ES-I3 (cell line): ENCODE results near the gene RAI1.
A peak's percentile ranks its signal among the peaks of the same experiment; 100 is the strongest.
"Not testable (repeated sequence)": the region's sequence is repeated elsewhere in the genome, so short reads cannot be mapped to it uniquely, and the experiment has no call there.

Experiments
- H3K36me3 ChIP-seq: 2 replicates; pipeline ENCODE4 v1.6.1; 2013; ENCODE audit warnings: mild to moderate bottlenecking, low read length, control low read depth, moderate library complexity; ENCODE audit not compliant: insufficient read depth
- H3K4me1 ChIP-seq: 2 replicates; pipeline ENCODE4 v1.6.1; 2013; ENCODE audit warnings: mild to moderate bottlenecking, control low read depth, low read length; ENCODE audit not compliant: insufficient read depth
- H3K9ac ChIP-seq: 2 replicates; pipeline ENCODE4 v1.6.1; 2013; ENCODE audit warnings: low read depth, mild to moderate bottlenecking, low read length, moderate library complexity
- H3K9me3 ChIP-seq: 2 replicates; pipeline ENCODE4 v1.6.1; 2013; ENCODE audit warnings: mild to moderate bottlenecking, low read length, moderate library complexity; ENCODE audit not compliant: control insufficient read depth, insufficient read depth

The RAI1 gene

DNA sequence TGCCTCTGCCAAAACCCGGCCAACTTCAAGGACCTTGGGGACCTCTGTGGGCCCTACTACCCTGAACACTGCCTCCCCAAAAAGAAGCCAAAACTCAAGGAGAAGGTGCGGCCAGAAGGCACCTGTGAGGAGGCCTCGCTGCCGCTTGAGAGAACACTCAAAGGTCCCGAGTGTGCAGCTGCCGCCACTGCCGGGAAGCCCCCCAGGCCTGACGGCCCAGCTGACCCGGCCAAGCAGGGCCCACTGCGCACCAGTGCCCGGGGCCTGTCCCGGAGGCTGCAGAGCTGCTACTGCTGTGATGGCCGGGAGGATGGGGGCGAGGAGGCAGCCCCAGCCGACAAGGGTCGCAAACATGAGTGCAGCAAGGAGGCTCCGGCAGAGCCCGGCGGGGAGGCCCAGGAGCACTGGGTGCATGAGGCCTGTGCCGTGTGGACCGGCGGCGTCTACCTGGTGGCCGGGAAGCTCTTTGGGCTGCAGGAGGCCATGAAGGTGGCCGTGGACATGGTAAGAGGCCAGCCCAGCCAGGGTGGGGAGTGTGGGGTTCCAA lies 116.8 kb downstream of the RAI1 start:
- H3K4me1 ChIP-seq, result peaks cover 6% of the 10 kb centered on the region; the same call in 1 of the 2 replicates
- no peak overlapping the region for H3K9ac ChIP-seq
- no peaks in the 10 kb centered on the region for H3K9me3 ChIP-seq
- no peaks in the 10 kb centered on the region for H3K36me3 ChIP-seq

DNA sequence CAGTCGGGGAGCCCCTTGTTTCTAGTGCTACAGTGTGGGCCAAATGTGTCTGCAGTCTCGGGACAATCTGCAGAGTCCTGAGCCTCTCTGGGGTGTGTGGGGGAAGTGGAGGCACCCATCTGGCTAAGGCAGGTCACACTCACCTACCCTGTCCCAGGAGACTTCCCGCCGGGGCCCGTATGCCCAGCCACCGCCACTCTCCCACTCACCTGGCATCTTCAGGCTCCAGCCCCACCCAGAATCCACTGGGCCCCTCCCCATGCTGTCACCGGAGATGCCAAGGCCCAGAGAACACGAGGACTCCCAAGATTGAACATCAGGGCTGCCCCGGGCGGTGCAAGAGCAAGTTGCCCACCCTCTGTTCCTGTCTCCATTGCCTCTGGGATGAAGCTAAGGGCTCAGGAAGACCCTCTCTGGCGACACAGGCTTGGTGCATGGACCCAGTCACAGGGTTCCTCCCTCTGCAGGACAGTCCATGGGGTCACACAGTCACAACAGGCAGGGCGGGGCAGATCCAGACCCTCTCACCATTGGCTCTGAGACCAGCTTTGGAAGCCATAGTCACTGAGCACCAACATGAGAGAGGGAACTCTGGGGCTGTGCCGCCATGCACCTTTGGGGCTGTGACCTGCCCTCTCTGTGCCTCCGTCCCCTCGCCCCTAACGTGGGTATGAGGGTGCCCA lies 117.5 kb downstream of the RAI1 start:
- H3K4me1 ChIP-seq, result peaks cover 6% of the 10 kb centered on the region; the same call in 1 of the 2 replicates
- H3K9ac ChIP-seq, result no peak overlapping the region
- no peaks in the 10 kb centered on the region for H3K36me3 ChIP-seq
- H3K9me3 ChIP-seq, result no peaks in the 10 kb centered on the region

DNA sequence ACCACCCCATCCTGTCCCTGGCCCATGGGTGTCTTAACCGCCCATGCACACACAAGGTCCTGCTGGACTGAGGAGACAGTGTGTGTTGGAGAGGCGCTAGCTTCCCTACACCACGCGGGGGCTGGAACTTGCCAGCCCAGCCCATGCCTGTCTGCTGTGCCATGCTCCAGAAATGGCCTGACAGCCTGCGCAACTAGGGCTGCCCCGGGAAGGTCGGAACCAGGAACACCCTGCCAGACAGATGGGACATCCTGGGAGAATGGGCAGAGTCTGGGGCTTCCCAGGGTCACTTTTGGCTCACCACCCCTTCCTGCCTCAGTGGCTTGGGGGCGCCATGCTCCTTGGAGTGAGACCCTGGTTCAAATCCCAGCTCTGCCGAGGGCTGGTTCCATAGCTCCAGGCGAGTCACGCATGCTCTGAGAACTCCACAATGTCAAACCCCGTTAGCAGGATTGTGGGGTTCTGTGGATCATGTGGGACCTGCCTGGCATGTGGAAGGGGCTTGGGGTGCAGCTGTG lies 119.3 kb downstream of the RAI1 start:
- Histone ChIP-seq H3K9me3 (no peaks in the 10 kb centered on the region), H3K4me1 (peaks cover 6% of the 10 kb centered on the region; the same call in 1 of the 2 replicates), H3K9ac (no peak overlapping the region), H3K36me3 (no peaks in the 10 kb centered on the region; the same call in 1 of the 2 replicates)

DNA sequence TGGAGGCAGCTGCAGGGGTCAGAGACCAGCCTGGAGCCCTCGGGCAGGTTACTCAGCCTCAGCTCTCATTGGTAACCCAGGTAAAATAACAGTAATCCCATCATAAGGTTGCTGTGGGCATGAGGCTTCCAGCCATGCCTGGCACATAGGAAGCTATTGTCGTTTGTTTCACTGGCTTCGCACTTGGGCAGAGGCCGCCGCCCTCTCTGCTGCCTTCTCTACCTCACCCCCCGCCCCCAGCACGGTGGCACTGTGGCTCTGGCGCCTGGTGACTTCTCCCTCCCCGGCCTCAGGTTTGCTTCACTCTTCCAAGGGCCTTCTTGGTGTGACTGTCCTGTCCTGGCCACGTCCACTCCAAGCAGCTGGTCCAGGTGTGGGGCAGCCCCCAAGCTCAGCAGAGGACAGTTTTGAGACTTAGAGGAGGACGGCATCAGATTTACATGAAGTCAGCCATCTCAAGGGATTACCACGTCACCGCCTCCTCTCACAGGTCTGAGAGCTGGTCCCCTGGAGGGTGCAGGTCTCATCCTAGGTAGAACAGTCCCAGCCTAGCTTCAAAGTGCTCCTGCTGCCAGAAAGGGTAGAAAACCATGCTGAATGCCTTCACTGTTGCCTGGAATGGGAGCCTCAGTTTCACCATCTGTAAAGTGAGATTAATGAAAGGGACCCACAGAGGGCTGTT lies 120.7 kb downstream of the RAI1 start:
- no peaks in the 10 kb centered on the region; the same call in 1 of the 2 replicates for H3K36me3 ChIP-seq

DNA sequence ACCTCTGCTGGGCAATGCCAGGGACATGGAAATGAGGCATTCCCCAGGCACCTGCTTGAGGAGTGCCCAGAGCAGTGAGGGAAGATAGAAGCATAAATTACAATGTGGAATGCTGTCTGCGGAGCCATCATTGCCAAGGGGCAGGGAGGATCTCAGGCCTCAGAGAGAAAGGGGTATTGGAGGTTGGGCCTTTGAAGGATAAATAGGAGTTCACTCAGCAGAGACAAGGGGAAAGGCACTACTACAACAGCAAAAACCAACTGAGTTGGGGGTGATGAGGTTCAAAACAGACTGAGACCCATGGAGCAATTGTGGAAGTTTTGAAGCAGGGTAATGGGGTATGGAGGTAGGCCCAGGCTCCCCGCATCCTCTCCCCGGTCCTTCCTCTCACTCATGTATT lies 122.7 kb downstream of the RAI1 start:
- no peaks in the 10 kb centered on the region for H3K9me3 ChIP-seq
- H3K36me3 ChIP-seq, result no peaks in the 10 kb centered on the region; the same call in 1 of the 2 replicates
- no peak overlapping the region for H3K9ac ChIP-seq
- peaks cover 6% of the 10 kb centered on the region; the same call in 1 of the 2 replicates for H3K4me1 ChIP-seq

More for the DNA sequence above, 120.7 kb downstream of the RAI1 start:
- Histone ChIP-seq H3K9me3 (no peaks in the 10 kb centered on the region), H3K9ac (no peak overlapping the region), H3K4me1 (peaks cover 6% of the 10 kb centered on the region; the same call in 1 of the 2 replicates)

DNA sequence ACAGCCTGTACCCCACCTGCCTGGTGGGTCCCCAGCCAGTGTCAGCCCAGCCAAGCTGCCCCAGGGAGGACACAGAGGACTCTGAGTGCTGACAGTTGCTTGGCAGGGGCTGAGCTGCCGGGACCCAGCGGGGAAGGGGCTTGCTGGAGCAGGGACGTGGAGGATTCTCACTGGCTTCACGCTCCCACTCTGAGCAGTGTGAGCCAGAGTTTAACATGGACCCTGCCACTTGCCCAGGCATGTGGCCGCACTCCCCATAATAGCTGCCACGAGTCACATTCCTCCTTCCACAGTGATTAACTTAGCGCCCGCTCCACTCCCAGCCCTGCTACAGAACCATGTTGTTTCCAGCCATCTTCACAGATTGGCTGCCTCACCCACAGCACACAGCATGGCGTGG lies 124.3 kb downstream of the RAI1 start:
- H3K9me3 ChIP-seq, result no peaks in the 10 kb centered on the region
- H3K36me3 ChIP-seq, result no peaks in the 10 kb centered on the region; the same call in 1 of the 2 replicates
- no peaks in the 10 kb centered on the region; the same call in 1 of the 2 replicates for H3K4me1 ChIP-seq
- no peak overlapping the region for H3K9ac ChIP-seq

DNA sequence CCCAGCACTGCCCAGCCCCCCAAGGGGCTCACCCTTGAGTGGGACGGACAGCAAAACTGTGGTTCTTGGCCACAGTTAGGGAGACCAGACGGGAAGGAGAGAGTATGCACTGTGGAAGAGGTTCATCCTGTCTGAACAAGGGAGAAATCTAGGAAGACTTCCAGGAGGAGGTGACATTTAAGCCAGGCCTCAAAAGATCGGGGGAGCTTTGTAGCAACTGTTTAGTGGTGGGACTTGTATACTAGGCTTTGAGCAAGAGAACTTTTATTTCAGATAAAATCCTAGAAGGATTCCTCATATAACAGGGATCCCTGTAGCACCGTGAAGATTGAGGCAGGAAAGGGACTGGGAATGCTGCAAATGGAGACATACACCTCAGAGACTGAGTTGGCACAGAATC lies 124.8 kb downstream of the RAI1 start:
- no peaks in the 10 kb centered on the region for H3K9me3 ChIP-seq
- no peaks in the 10 kb centered on the region; the same call in 1 of the 2 replicates for H3K36me3 ChIP-seq
- H3K4me1 ChIP-seq, result no peaks in the 10 kb centered on the region
- H3K9ac ChIP-seq, result no peak overlapping the region

DNA sequence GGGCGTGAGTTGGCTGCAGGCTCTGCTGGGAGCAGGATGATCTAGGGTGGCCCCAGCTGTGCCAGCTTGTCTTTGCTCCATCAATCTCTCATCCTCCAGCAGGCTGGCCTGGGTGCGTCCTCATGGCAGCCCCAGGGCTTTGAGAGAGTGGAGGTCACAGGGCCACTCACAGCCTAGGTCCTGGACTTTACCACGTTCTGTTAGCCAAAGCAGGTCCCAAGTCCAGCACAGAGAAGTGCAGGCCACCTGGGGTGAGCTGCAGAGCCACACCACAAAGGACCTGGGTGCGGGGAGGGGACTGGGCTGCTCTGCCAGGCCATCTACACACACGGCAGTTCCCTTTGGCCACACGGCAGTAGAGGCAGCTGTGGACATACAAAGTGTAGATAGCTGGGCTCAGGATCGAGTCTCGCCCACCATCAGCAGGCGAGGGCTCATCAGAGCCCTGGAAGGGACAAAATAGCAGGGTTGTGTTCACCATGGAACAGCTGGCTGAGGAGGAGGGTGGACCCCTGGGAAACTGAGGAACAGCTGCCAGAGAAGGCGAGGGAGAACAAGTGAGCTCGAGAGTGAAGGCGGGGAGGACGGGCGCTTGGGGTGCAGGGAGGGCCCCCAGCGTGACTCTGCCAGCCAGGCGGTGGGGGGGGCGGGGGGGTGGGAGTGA lies 125.5 kb downstream of the RAI1 start:
- no peaks in the 10 kb centered on the region; the same call in 1 of the 2 replicates for H3K36me3 ChIP-seq

DNA sequence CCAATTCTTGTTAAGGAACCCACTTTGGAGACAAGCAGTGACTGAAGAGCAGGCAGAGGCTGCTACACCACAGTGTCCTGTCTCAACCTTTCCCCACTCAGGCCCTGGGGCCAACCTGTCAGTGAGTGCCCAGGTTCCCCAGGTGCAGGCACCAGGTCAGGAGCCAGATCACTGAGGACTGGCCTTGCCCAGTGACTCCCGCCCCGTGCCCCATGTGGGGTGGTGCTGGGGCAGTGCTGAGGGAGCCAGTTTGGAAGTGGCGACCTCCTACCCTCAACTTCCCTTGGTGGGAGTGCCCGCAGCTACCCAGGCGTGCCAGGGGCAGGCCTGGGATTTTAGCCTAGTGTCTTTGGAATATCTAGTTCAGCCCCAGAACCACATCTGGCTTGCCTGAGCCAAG lies 126.2 kb downstream of the RAI1 start:
- H3K9me3 ChIP-seq, result no peaks in the 10 kb centered on the region

More for the DNA sequence above, 125.5 kb downstream of the RAI1 start:
- Histone ChIP-seq H3K9ac (no peak overlapping the region), H3K4me1 (peaks cover 3% of the 10 kb centered on the region), H3K9me3 (no peaks in the 10 kb centered on the region)

DNA sequence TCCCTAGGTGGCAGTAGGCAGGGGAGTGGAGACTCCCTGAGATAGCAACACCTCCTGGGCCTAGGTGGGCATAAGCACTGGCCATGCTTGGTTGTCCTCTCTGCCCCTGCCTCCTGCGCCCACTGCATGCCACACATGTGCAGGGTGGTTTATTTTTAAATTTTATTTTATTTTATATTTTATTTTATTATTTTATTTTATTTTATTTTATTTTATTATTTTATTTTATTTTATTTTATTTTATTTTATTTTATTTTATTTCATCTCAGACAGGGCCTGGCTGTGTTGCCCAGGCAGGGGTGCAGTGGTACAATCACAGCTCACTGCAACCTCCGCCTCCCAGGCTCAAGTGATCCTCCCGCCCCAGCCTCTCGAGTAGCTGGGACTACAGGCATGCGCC lies 126.9 kb downstream of the RAI1 start:
- H3K36me3 ChIP-seq, H3K9me3 ChIP-seq, H3K9ac ChIP-seq, H3K4me1 ChIP-seq: not testable (repeated sequence)

More for the DNA sequence above, 126.2 kb downstream of the RAI1 start:
- no peaks in the 10 kb centered on the region; the same call in 1 of the 2 replicates for H3K36me3 ChIP-seq
- H3K4me1 ChIP-seq, result peaks cover 9% of the 10 kb centered on the region
- H3K9ac ChIP-seq, result no peak overlapping the region

DNA sequence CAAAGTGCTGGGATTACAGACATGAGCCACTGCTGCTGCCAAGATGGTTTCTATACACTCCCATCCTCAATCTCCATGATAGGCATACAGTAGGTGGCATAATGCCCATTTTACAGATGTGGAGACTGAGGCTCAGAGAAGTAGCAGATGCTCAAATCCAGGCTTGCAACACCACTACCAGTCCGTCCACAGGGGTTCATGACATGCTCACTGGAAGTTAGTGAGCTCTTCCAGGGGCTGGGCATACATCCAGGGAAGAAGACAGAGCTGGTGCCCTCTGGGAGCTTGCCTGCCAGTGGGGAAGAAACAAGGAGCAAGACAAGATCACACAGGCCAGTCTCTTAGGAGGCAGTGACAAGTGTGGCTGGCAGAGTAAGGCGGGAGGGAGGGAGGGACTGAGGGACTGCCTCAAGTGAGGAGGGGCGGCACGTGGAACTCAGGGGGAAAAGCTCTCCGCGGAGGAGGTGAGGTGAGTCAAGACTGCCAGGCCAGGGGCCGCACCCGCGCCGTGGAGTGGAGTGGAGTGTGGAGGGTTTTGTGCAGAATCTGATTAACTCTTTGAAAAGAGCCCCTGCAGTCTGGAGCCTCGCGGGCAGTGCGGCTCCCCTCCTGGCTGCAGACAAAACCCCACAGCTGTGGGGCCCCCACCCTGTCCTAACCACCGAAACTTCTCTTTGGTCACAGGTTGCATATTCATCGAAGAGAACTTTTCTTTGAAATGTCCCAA lies 127.6 kb downstream of the RAI1 start:
- peaks cover 9% of the 10 kb centered on the region for H3K4me1 ChIP-seq
- H3K9me3 ChIP-seq, result no peaks in the 10 kb centered on the region
- H3K9ac ChIP-seq, result peak overlapping the region; percentile 12; the same call in 1 of the 2 replicates
- no peaks in the 10 kb centered on the region; the same call in 1 of the 2 replicates for H3K36me3 ChIP-seq

DNA sequence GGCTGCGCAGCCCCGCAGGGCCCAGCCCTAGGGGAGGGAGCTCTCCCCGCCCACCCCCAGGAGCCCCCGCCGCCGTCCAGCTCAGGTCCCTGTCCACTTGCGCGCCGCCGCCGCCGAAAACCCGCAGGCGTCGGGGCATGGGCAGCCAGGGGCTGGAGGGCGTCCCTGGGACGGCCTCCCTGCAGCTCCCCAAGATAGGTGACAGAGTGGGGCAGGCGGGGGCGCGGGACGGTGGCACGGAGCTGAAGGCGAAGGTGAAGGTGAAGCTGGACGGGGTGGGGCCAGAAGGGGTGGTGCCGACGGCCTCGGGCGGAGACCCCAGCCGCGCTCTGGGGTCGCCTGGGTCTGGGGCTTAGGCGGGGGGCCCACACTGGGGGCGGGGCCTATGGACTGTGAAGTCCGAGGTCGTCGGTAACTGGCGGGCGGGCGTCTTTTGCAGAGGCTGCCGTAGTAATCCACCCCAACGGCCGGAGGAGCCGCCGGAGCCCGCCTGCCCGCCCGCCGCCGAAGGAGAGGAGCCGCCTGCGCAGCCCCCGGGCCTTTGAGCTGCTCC lies 128.3 kb downstream of the RAI1 start:
- no peaks in the 10 kb centered on the region for H3K9me3 ChIP-seq
- peaks cover 9% of the 10 kb centered on the region for H3K4me1 ChIP-seq
- peaks cover 3% of the 10 kb centered on the region; the same call in 1 of the 2 replicates for H3K36me3 ChIP-seq
- peak overlapping the region; percentile 42 for H3K9ac ChIP-seq

DNA sequence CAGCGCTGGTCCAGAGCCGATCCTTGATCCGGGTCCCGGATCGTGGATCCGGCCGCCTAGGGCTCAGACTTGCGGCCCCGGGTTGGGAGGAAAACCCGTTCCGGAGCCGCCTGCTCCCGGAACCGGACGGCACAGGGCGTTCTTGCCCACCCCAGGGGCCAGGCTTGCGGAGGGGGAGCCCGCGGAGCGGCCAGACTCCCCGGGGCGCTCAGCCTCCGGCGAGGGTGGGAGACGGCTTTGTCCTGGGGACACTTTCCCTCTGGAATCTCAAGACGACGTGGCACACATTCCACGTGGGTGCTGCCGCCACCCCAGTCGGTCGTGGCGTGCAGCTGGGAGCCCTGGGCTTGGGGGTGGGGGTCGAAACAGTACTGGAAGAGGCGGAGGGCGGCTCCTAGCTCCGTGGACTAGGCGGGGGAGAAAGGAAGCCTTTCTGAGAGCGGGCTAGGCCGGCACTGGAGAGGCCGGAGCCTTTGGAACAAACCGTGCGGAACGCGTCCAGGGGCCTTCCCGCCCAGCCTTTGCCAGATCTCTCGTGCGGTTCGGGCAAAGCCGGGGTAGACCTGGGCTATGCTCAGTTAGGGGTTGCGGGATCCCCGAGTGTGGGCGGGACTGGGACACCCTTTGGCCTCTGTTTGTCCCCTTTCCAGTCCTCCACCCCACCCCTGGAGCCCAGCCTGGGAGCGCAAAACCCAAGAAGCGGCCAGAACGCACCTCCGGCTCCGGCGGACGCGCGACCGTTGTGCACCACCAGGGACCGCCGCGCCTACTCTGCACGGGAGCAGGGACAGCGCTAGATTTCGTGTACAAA lies 129.0 kb downstream of the RAI1 start:
- H3K9ac ChIP-seq, result peak overlapping the region; percentile 42
- H3K4me1 ChIP-seq, result peaks cover 9% of the 10 kb centered on the region
- H3K36me3 ChIP-seq, result peaks cover 3% of the 10 kb centered on the region; the same call in 1 of the 2 replicates
- no peaks in the 10 kb centered on the region for H3K9me3 ChIP-seq
